OCI-LY3 (cell line): Measurements from ENCODE around the gene SULF2.

Experiments used
- EZH2phosphoT487 ChIP-seq: fragments of 200-600 bp; shearing (Covaris generic); IDR thresholded peaks from 2 replicates; pipeline ENCODE4 v1.6.1; 2018; ENCODE audit warnings: antibody characterized with exemption, mixed run types, low read depth
- TF ChIP-seq, protein P1 (sequence below): fragments of 200-600, 300-600 bp; sonication (generic); IDR thresholded peaks from 2 replicates; pipeline ENCODE4 v1.5.1; 2014; ENCODE audit warnings: antibody characterized with exemption, low read length, low read depth

DNA sequence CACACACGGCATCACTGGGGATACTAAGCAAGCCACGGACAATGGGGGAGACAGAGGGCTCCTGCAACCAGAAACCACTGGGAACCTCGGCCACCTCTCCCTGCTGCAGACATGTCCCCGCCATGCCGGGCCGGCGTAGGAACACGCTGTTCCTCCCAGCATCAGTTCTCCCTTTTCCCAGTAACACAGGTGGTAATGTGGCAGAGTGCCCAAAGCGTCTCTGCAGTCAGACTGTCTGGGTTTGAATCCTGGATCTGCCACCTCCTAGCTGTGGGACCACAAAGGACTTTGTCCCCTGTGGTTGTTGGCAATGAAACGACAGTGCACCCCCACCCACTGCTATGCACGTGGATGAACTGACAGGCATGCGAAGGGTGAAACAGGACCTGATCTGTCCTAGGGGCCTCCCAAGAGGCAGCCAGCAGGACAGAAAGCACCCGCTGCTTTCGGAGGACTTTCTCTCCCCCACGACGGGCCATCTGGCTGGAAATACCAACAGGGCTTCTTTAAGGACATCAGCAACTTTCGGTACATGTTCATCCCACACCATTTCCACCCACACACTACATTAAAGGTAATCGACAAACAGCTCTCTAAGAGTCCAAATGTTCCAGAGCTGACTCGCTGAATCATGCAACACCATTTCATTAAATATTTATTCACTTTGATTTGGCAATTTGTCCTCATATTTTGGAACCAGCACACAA lies 74.1 kb downstream of the SULF2 start:
- TF ChIP-seq, protein P1, sequence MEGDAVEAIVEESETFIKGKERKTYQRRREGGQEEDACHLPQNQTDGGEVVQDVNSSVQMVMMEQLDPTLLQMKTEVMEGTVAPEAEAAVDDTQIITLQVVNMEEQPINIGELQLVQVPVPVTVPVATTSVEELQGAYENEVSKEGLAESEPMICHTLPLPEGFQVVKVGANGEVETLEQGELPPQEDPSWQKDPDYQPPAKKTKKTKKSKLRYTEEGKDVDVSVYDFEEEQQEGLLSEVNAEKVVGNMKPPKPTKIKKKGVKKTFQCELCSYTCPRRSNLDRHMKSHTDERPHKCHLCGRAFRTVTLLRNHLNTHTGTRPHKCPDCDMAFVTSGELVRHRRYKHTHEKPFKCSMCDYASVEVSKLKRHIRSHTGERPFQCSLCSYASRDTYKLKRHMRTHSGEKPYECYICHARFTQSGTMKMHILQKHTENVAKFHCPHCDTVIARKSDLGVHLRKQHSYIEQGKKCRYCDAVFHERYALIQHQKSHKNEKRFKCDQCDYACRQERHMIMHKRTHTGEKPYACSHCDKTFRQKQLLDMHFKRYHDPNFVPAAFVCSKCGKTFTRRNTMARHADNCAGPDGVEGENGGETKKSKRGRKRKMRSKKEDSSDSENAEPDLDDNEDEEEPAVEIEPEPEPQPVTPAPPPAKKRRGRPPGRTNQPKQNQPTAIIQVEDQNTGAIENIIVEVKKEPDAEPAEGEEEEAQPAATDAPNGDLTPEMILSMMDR, result no peak
- TF ChIP-seq EZH2phosphoT487, result no peak
